Measurements from ENCODE around the gene FBXW7. TPM values are rescaled to one million over a fixed set of nuclear protein-coding genes. Genes with fewer than 3 reads are reported as not detected.

The FBXW7 gene
- total RNA-seq, 4 donors from 2014 or later = 11.6 to 125 (median 49.5) TPM

- no peak for DNase-seq
These were observed 214.0 kb downstream of the FBXW7 start for GRCh38 chr4:152321923-152322322.

GRCh38 chr4:152321398-152321797, 214.5 kb downstream of the FBXW7 start:
- H3K27me3 ChIP-seq = no peaks in the 10 kb centered on the region
- no peaks in the 10 kb centered on the region for H3K9me3 ChIP-seq
- no peak for DNase-seq
- H3K36me3 ChIP-seq = peaks cover 0 to 14% (median 0%) of the 10 kb centered on the region in 4 donors
- intact Hi-C loops (cut with DNase I; ENCODE audit: low total_unique reads) (loop anchor here (5.0 kb wide), 1 partner anchor 136 kb away; no protein-coding TSS in a partner anchor), in situ Hi-C loops (cut with MboI; ENCODE audit: low pct_ligation_motif_present in 1 of 4, low pct_unique_long_range_greater_than_20kb in 1 of 4, low sequenced_read_pairs in 3 of 4) (no loop called here)
- no peak overlapping the region for H3K4me3 ChIP-seq
- 88 to 90% methylated on average over 4 of the region's 4 CpGs for WGBS, 2 donors (ENCODE audit: low coverage in 1 of 2)
- H3K27ac ChIP-seq = no peak overlapping the region
- TF ChIP-seq CTCF (IDR thresholded peaks at IDR 0.05) = no peak
- TF ChIP-seq POLR2A (IDR thresholded peaks at IDR 0.05) = no peak
- no peak for TF ChIP-seq POLR2AphosphoS5 (IDR thresholded peaks at IDR 0.05)
- TF ChIP-seq EP300 (IDR thresholded peaks at IDR 0.05; ENCODE audit: low read depth) = no peak
- H3K4me1 ChIP-seq = peaks cover 0 to 7% (median 0%) of the 10 kb centered on the region in 4 donors

More at GRCh38 chr4:152321923-152322322, 214.0 kb downstream of the FBXW7 start:
- no peak overlapping the region for H3K27ac ChIP-seq
- H3K4me3 ChIP-seq = no peak overlapping the region
- H3K27me3 ChIP-seq = no peaks in the 10 kb centered on the region
- TF ChIP-seq POLR2A (IDR thresholded peaks at IDR 0.05) = no peak
- no peak for TF ChIP-seq EP300 (IDR thresholded peaks at IDR 0.05; ENCODE audit: low read depth)
- TF ChIP-seq POLR2AphosphoS5 (IDR thresholded peaks at IDR 0.05) = no peak
- TF ChIP-seq CTCF (IDR thresholded peaks at IDR 0.05) = no peak
- peaks cover 0 to 15% (median 0%) of the 10 kb centered on the region in 4 donors for H3K36me3 ChIP-seq
- in situ Hi-C loops (cut with MboI; ENCODE audit: low pct_ligation_motif_present in 1 of 4, low pct_unique_long_range_greater_than_20kb in 1 of 4, low sequenced_read_pairs in 3 of 4) (no loop called here), intact Hi-C loops (cut with DNase I; ENCODE audit: low total_unique reads) (loop anchor here (5.0 kb wide), 1 partner anchor 135 kb away; no protein-coding TSS in a partner anchor)
- no peaks in the 10 kb centered on the region for H3K9me3 ChIP-seq
- 68 to 80% methylated on average over 1 of the region's 1 CpG for WGBS, 2 donors (ENCODE audit: low coverage in 1 of 2)
- peaks cover 0 to 2% (median 0%) of the 10 kb centered on the region in 4 donors for H3K4me1 ChIP-seq

GRCh38 chr4:152316969-152317368, 218.9 kb downstream of the FBXW7 start:
- H3K9me3 ChIP-seq = no peaks in the 10 kb centered on the region
- no peak overlapping the region for H3K4me3 ChIP-seq
- WGBS, 2 donors (ENCODE audit: low coverage in 1 of 2) = 79 to 88% methylated on average over 1 to 3 of the region's 3 CpGs
- TF ChIP-seq CTCF (IDR thresholded peaks at IDR 0.05) = no peak
- no peak for TF ChIP-seq EP300 (IDR thresholded peaks at IDR 0.05; ENCODE audit: low read depth)
- TF ChIP-seq POLR2AphosphoS5 (IDR thresholded peaks at IDR 0.05) = no peak
- no peak for TF ChIP-seq POLR2A (IDR thresholded peaks at IDR 0.05)
- in situ Hi-C loops (cut with MboI; ENCODE audit: low pct_ligation_motif_present in 1 of 4, low pct_unique_long_range_greater_than_20kb in 1 of 4, low sequenced_read_pairs in 3 of 4) = no loop called here
- no peaks in the 10 kb centered on the region for H3K27me3 ChIP-seq
- peaks cover 0 to 7% (median 0%) of the 10 kb centered on the region in 4 donors for H3K4me1 ChIP-seq
- intact Hi-C loops (cut with DNase I; ENCODE audit: low total_unique reads) = no loop called here
- no peak for DNase-seq
- H3K27ac ChIP-seq = no peak overlapping the region
- no peaks in the 10 kb centered on the region for H3K36me3 ChIP-seq

GRCh38 chr4:152310257-152310656, 225.6 kb downstream of the FBXW7 start:
- Histone ChIP-seq H3K27me3 (no peaks in the 10 kb centered on the region), H3K9me3 (no peaks in the 10 kb centered on the region), H3K36me3 (no peaks in the 10 kb centered on the region), H3K27ac (no peak overlapping the region), H3K4me3 (no peak overlapping the region), H3K4me1 (no peaks in the 10 kb centered on the region)
- intact Hi-C loops (cut with DNase I; ENCODE audit: low total_unique reads) = no loop called here
- in situ Hi-C loops (cut with MboI; ENCODE audit: low pct_ligation_motif_present in 1 of 4, low pct_unique_long_range_greater_than_20kb in 1 of 4, low sequenced_read_pairs in 3 of 4) = no loop called here
- DNase-seq = no peak
- TF ChIP-seq CTCF (IDR thresholded peaks at IDR 0.05) (no peak), POLR2A (IDR thresholded peaks at IDR 0.05) (no peak), EP300 (IDR thresholded peaks at IDR 0.05; ENCODE audit: low read depth) (no peak), POLR2AphosphoS5 (IDR thresholded peaks at IDR 0.05) (no peak)
- WGBS, 2 donors (ENCODE audit: low coverage in 1 of 2) = 64 to 71% methylated on average over 2 of the region's 2 CpGs

All from transverse colon (tissue), 4 donors.